Esophagus (tissue), 2 donors: Measurements from ENCODE around the gene EIPR1. TPM values are rescaled to one million over a fixed set of nuclear protein-coding genes. Genes with fewer than 3 reads are reported as not detected.

Source experiments
- H3K27ac ChIP-seq, 2 donors: one replicate each; pipeline ENCODE4 v1.5.1; 2013; ENCODE audit warnings: low read depth in 2 of 2, mild to moderate bottlenecking in 2 of 2, inconsistent platforms in 1 of 2, low read length in 1 of 2, moderate library complexity in 1 of 2
- H3K27me3 ChIP-seq, 2 donors: one replicate each; pipeline ENCODE4 v1.6.1; 2013; ENCODE audit warnings: low read length in 2 of 2, control low read depth in 1 of 2, mild to moderate bottlenecking in 1 of 2; ENCODE audit not compliant: insufficient read depth in 2 of 2, control insufficient read depth in 1 of 2
- H3K36me3 ChIP-seq, 2 donors: one replicate each; pipeline ENCODE4 v1.6.1; 2013; ENCODE audit warnings: low read length in 1 of 2; ENCODE audit not compliant: control insufficient read depth in 2 of 2, insufficient read depth in 2 of 2
- H3K4me1 ChIP-seq, 2 donors: one replicate each; pipeline ENCODE4 v1.6.1; 2013; ENCODE audit warnings: low read length in 1 of 2; ENCODE audit not compliant: control insufficient read depth in 2 of 2, insufficient read depth in 2 of 2
- H3K4me3 ChIP-seq, 2 donors: one replicate each; pipeline ENCODE4 v1.5.1; 2013; ENCODE audit warnings: low read length in 2 of 2, mild to moderate bottlenecking in 2 of 2, low read depth in 1 of 2, moderate library complexity in 1 of 2
- H3K9me3 ChIP-seq, 2 donors: one replicate each; pipeline ENCODE4 v1.6.1; 2013; ENCODE audit warnings: mild to moderate bottlenecking in 2 of 2, low read depth in 1 of 2, low read length in 1 of 2, moderate library complexity in 1 of 2; ENCODE audit not compliant: control insufficient read depth in 2 of 2, insufficient read depth in 1 of 2
- WGBS, 2 donors: extraction: QIAGEN DNeasy Blood & Tissue Kit; methylation state at CpG; one replicate each; pipeline ENCODE4 v1.1.7; 2013; 5-methylcytosine and 5-hydroxymethylcytosine counted together
- polyA plus RNA-seq, 2 donors: library from polyadenylated mRNA; stranded (reverse); fragments of 200-250 nt; gene quantifications; one replicate each; pipeline ENCODE4 v1.2.3, GENCODE V29; 2013
- donor health status: healthy with polysubstance abuse.
- donor health status: Bipolar disorder and iron deficiency.

The EIPR1 gene
- polyA plus RNA-seq, 2 donors: 8.2 to 22.8 TPM

GRCh38 chr2:3219536-3219935 is 158.1 kb downstream of the EIPR1 start:
- Histone ChIP-seq H3K27me3 (no peaks in the 10 kb centered on the region), H3K27ac (peak overlapping the region in 1 of 2 donors; percentile 4), H3K4me1 (no peaks in the 10 kb centered on the region), H3K4me3 (no peak overlapping the region), H3K9me3 (peaks cover 0 to 4% of the 10 kb centered on the region in 2 donors), H3K36me3 (no peaks in the 10 kb centered on the region)
- 96 to 97% methylated on average over 4 of the region's 4 CpGs for WGBS, 2 donors

- H3K4me3 ChIP-seq: no peak overlapping the region
- H3K4me1 ChIP-seq: no peaks in the 10 kb centered on the region
- no peaks in the 10 kb centered on the region for H3K27me3 ChIP-seq
- no peak overlapping the region for H3K27ac ChIP-seq
- H3K36me3 ChIP-seq: no peaks in the 10 kb centered on the region
- H3K9me3 ChIP-seq: peaks cover 0 to 4% of the 10 kb centered on the region in 2 donors
- WGBS, 2 donors: 78% methylated on average over 7 of the region's 7 CpGs
Observed at GRCh38 chr2:3217646-3218045, 160.0 kb downstream of the EIPR1 start.

GRCh38 chr2:3216841-3217495 is 160.7 kb downstream of the EIPR1 start:
- no peaks in the 10 kb centered on the region for H3K36me3 ChIP-seq
- no peak overlapping the region for H3K4me3 ChIP-seq
- no peaks in the 10 kb centered on the region for H3K4me1 ChIP-seq
- H3K27me3 ChIP-seq: no peaks in the 10 kb centered on the region
- peaks cover 0 to 3% of the 10 kb centered on the region in 2 donors for H3K9me3 ChIP-seq
- no peak overlapping the region for H3K27ac ChIP-seq
- 87 to 91% methylated on average over 7 of the region's 7 CpGs for WGBS, 2 donors

- 80 to 82% methylated on average over 10 of the region's 10 CpGs for WGBS, 2 donors
- peaks cover 0 to 2% of the 10 kb centered on the region in 2 donors for H3K36me3 ChIP-seq
- no peaks in the 10 kb centered on the region for H3K27me3 ChIP-seq
- H3K9me3 ChIP-seq: no peaks in the 10 kb centered on the region
- H3K27ac ChIP-seq: no peak overlapping the region
- no peak overlapping the region for H3K4me3 ChIP-seq
- H3K4me1 ChIP-seq: no peaks in the 10 kb centered on the region
Observed at GRCh38 chr2:3214806-3215404, 162.7 kb downstream of the EIPR1 start.

GRCh38 chr2:3214065-3214464 is 163.6 kb downstream of the EIPR1 start:
- Histone ChIP-seq H3K4me1 (no peaks in the 10 kb centered on the region), H3K9me3 (no peaks in the 10 kb centered on the region), H3K27ac (no peak overlapping the region), H3K36me3 (peaks cover 0 to 2% of the 10 kb centered on the region in 2 donors), H3K27me3 (no peaks in the 10 kb centered on the region), H3K4me3 (no peak overlapping the region)
- 85 to 88% methylated on average over 7 of the region's 7 CpGs for WGBS, 2 donors

GRCh38 chr2:3212984-3213383 is 164.6 kb downstream of the EIPR1 start:
- peaks cover 0 to 8% of the 10 kb centered on the region in 2 donors for H3K36me3 ChIP-seq
- H3K4me3 ChIP-seq: no peak overlapping the region
- no peaks in the 10 kb centered on the region for H3K9me3 ChIP-seq
- no peaks in the 10 kb centered on the region for H3K27me3 ChIP-seq
- H3K4me1 ChIP-seq: no peaks in the 10 kb centered on the region
- 98 to 99% methylated on average over 6 of the region's 6 CpGs for WGBS, 2 donors
- no peak overlapping the region for H3K27ac ChIP-seq

GRCh38 chr2:3212061-3212362 is 165.6 kb downstream of the EIPR1 start:
- Histone ChIP-seq H3K27ac (no peak overlapping the region), H3K36me3 (peaks cover 0 to 8% of the 10 kb centered on the region in 2 donors), H3K4me1 (no peaks in the 10 kb centered on the region), H3K4me3 (no peak overlapping the region), H3K27me3 (no peaks in the 10 kb centered on the region), H3K9me3 (no peaks in the 10 kb centered on the region)
- 95 to 98% methylated on average over 5 of the region's 5 CpGs for WGBS, 2 donors

GRCh38 chr2:3211256-3212060 is 166.2 kb downstream of the EIPR1 start:
- Histone ChIP-seq H3K36me3 (peaks cover 0 to 8% of the 10 kb centered on the region in 2 donors), H3K27me3 (no peaks in the 10 kb centered on the region), H3K9me3 (no peaks in the 10 kb centered on the region), H3K27ac (no peak overlapping the region), H3K4me1 (no peaks in the 10 kb centered on the region), H3K4me3 (no peak overlapping the region)
- 88% methylated on average over 26 of the region's 26 CpGs for WGBS, 2 donors

GRCh38 chr2:3210257-3210656 is 167.4 kb downstream of the EIPR1 start:
- Histone ChIP-seq H3K4me1 (no peaks in the 10 kb centered on the region), H3K27ac (no peak overlapping the region), H3K27me3 (no peaks in the 10 kb centered on the region), H3K9me3 (peaks cover 0 to 2% of the 10 kb centered on the region in 2 donors), H3K36me3 (peaks cover 0 to 8% of the 10 kb centered on the region in 2 donors), H3K4me3 (no peak overlapping the region)
- WGBS, 2 donors: 86 to 95% methylated on average over 10 to 11 of the region's 11 CpGs
